DMS53 (cell line): Measurements from ENCODE around the gene NUTF2.
"Not testable (repeated sequence)": the region's sequence is repeated elsewhere in the genome, so short reads cannot be mapped to it uniquely, and the experiment has no call there.

ENCODE experiments used
- DNase-seq: peaks from one replicate; lab custom pipeline; 2025; lab: John Stamatoyannopoulos, UW

NUTF2 gene

DNA sequence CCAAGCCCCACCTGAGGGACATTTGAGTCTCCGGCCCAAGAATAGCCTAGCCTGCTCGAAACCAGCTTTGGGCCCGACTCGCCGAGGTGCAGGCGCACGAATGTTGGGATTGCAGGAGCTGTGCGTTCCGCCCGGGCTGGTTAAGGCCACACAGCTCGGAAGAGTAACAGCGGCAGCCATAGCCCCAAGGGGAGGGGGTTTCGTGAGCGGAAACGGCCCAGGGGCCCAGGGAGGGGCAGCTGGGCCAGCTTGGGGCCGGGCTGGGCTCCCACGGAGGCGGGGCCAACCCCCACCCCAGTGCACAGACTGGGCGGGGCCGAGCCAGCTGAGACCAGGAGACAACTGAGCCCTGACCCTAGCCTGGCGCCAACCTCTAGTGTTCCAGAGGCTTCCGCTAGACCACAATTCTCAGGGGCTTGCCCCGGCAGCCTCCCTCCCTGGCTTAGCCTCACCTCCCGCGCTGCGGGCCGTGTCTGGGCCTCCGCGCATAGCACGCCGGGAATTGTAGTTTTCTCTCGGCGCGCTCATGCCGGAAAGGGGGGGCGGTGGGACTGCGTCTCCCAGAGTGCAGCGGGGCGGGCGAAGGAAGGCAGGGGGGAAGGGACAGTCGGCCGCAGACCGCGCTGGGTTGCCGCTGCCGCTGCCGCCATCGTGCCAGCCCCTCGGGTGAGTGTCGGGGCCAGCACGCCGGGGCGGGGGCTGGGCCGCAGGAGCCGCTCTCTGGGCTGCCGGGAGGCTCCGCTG is at the start of gene NUTF2:
Gene NUTF2, plus strand, starts transcription at position 614 of the 744 bp plus-strand sequence. CDS start 18,198 bp downstream, outside the sequence.
- DNase-seq: peak; percentile 96

DNA sequence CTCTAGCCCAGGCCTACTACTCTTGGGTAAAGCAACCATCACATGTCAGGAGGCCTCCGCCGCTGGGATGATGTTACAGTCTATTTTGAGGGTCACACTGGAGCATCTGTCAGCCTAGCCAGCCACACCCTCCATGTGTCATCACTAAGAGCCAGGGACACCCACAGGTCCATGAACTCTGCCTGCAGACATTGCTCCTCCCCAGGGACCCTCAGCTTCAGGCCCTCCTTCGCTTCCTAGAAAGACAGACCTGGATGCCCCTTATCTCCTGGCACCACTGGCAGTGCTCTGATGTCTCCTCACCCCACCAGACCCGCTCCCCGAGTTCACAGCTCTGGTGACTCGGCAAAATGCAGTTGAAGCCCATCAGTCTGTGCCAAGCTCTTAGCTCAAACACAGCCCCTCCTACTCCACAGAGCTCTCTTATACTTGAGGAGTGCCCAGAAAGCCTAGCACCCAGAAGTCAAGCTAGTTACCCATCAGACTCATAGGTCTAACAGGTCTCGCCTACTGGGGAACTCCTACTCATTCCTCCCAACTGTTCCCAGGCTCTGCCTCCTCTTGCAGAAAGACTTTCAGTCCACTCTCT is 46.3 kb upstream of the NUTF2 start:
- no peak for DNase-seq

DNA sequence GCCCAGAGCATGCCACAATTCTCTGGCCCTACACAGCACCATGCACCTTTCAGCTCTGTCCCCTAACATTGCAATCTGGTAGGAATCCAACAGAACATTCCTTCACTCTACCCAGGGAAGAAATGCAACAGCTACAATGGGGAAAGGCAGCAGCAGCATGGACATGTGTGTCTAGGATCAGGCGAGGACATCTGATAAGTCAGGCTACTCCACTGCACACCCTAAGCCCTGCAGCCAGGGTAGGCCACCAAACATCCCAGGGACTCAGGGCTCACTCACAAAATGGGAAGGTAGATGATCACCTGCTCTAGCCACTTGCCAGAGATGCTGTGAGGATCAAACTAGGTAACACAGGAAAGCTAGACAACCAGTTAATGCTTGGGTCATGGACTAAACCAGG is 45.5 kb upstream of the NUTF2 start:
- DNase-seq: no peak

DNA sequence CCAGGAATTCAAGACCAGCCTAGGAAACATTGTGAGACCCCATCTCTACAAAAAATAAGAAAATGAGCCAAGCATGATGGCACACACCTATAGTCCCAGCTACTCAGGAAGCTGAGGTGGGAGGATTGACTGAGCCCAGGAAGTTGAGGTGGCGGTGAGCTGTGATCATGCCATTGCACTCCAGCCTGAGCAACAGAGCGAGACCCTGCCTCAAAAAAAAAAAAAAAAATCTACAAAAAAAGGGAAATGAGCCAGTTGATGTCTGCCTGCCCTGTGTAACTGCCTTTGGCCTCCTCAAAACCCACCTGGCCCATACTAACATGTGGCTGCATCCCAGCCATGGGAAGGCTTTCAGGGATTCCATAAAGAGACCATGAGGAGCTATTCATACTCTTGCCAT is 44.9 kb upstream of the NUTF2 start:
- DNase-seq: no peak

DNA sequence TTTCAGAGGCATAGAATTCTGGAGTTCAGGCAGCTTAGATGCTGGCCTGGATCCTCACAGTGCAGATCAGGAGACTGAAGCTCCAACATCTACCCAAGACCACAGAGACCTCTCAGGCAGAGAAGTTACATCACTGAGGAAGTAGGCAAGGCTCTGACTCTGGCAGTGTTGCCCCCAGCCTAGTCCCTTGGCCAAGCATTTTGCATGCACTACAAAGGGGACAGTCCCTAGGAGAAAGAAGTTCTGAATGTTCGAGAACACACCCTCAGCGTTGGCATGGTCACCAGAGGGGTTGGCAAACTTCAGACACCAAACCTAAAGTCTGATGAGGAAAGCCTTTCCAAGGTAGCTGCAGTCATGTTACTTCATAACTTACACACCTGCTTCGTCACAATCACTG is 42.8 kb upstream of the NUTF2 start:
- DNase-seq: no peak

DNA sequence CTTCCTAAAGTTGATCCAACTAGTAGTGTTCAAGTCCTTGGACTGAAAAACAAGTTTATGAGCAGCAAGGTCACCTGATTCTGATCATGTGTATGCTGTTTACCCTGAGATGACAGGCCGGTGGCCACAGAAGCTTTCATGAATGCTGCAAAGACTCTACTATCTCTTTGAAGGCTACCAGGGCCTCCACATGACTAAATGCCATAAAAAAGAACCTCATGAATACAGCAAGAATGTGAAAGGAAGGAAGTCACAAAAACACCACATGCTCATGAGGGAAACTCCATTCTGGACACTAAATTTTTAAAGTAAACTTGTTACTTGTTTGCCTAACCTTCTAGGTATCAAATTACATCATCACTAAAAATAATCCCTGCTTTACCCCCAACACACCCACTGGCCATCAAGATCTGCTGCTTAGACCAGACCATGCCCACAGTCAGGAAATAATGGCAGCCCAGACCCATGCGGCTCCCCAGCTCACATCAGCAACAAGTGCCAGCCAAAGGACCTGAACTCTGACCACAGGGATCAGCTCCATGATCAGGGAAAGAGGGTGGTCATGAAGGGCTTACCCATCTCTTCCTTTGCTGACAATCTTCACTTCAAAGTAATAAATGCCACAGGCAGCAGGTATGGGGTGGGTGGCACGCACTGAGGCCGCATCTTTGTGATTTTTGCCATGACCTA is 41.7 kb upstream of the NUTF2 start:
- DNase-seq: no peak

DNA sequence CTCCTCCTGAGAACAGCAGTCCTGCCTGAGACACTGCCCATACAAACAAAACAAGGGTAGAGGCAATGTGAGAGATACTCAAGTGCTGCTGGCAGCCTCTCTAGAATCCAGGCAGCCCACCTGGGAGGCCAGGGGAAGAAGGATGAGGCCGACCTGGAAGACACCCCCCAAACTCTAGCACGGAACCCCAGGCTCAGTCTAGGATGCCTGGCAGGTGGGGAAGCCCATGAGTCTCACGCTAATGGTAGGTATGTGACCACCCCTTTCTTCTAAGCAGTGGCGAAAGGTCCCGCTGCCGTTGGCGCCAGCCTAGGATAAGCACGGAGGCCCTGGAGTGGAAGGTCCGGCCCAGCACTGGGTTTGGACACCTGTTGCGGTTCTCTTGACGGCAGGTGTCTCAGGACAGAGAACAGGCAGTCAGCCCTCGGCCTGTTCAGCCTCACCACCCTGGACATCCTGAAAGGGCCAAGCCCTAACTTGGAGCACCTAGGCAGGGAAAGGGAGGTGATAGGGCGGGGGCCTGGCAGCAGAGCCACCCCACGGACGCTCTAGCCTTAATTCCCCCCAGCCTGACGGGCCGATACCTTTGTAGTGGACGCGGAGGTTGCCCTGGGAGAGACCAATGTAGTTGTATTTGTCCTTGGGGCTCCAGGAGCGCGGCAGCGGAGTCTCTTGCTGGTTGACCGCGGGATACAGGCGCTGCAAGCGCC is 40.9 kb upstream of the NUTF2 start:
- peak; percentile 65 for DNase-seq

DNA sequence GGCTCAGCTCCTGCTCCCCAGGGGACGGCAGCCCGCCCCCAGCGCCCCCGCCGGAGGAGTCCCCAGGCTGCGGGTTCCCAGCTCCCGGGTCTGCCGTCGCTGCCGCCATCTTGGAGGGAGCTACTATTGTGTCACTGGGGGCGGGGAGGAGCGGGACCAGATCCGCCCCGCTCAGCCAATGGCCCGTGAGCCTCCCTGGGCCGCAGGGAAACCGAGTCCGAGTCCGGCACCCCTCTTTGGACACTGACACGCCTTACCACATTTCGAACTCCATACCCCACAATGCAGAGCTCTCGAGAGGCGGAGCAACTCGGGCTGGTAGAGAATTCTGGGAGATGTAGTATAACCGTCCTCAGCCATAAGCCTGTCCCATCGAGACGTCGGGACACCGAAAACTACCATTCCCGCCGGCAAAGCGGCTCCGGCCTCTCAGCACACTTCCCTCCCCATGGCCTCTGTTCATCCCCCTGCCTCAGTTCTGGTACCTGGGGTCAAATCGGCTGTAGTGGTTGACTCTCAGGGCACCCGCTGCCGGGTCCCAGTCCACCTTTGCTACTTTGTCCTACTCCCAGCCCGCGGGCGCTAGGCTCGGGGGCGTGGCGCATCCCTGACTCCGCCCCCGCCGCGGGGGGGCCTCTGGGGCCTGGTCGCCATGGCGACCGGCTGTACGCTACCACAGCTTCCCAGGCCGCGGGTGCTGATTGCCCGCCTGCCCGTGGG is 40.1 kb upstream of the NUTF2 start, which contains the start of the genes RANBP10 and TSNAXIP1:
Gene RANBP10, minus strand, starts transcription at position 133 of the 720 bp plus-strand sequence. Its CDS starts 24 bp downstream, at position 109.
Gene TSNAXIP1, plus strand, starts transcription at position 462 of the 720 bp plus-strand sequence. CDS start 261 bp downstream, outside the sequence.
- peak; percentile 98 for DNase-seq

DNA sequence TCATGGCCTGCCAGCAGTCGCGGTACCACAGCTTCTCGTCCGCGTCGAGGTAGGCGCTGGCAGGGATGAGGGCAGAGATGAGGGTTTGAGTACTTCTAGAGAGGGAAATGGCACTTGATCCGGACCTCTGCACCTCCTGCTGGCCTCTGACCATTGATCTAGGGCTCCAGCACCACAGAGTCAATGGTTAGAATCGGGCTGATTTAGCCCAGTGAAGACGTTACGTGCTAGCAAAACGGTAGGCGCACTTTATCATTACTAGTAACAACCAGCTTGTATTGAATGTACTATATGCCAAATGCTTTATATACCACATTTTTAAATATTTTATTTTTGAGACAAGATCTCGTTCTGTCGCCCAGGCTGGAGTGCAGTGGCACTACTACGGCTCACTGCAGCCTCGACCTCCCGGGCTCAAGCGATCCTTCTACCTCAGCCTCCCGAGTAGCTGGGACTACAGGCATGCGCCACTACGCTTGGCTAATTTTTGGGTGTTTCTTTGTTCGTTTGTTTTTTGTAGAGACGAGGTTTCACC is 39.5 kb upstream of the NUTF2 start:
- DNase-seq: no peak

DNA sequence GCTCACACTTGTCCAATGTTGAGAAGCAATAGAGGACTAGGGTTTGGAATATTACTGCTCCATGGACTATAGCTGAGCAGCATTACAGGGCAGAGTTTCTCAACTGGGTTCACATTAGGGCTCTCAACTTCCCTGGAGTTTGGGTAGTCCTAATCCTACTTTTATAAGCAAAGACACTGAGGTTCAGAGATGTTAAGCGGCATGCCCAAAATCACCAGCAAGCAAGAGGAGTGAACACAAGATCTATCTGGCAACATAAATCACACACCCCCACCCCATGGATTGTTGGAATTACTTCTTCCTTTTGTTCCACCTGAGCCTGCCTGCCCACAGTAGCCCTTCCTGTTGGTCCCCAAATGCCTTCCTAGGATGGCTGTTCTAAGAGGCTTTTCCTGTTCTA is 34.8 kb upstream of the NUTF2 start:
- no peak for DNase-seq

DNA sequence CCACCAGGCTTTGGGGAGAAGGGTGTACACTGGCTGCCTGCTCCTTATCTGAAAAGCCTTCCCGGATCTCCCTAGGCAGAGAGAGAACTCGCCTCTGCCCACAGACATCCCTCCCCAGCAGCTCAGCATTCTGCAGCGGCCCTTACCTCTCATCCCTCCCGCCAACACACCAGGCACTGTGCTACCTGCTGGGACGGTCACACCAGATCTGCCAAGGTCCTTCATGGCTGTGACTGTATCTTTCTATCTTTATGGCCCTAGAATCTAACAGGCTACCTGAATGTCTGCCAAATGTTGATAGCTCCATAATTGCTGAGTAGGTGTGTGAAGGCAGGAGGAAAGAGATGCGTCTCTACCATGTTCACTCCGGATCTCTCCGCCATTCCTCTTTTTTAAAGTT is 32.2 kb upstream of the NUTF2 start:
- no peak for DNase-seq

DNA sequence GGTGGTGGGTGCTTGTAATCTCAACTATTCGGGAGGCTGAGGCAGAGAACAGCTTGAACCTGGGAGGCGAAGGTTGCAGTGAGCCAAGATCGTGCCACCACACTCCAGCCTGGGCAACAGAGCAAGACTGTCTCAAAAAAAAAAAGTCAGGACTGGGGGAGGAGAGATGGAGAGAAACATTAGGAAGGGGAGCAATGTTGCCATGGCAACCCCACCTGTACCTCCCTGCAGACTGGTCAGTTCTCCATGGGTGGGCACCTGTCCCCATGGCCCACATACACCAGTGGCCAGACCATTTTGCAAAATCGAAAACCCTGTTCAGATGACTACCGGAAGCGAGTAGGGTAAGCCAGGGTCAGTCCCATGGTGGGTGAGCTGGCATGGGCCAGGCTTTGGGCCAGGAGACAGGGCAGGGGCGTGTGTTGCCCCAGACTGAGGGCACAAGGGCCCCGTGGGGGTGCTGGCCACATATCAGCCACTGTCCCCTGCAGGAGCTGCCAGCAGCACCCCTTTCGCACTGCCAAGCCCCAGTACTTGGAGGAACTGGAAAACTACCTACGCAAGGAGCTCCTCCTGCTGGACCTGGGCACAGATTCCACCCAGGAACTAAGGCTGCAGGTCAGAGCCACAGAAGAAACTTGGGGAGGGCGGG is 26.0 kb upstream of the NUTF2 start:
- no peak for DNase-seq

DNA sequence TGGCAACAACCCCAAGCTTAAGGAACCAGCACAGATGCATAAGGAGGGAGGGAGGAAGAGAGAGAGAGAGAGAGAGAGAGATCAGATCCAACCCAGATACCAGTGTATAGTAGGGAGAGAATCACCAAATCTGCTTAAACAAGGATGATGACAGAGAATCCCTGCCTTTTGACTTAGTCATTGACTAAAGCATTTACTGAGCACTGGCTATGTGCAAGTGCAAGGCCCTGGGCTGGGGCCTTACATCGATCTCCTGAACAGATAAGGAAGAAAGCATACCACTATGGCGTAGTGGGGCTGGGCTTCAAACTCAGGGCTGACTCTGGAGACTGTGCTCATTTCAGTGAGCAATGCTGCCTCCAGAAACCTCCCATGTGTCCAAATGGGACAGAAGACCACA is 24.2 kb upstream of the NUTF2 start:
- DNase-seq: no peak

DNA sequence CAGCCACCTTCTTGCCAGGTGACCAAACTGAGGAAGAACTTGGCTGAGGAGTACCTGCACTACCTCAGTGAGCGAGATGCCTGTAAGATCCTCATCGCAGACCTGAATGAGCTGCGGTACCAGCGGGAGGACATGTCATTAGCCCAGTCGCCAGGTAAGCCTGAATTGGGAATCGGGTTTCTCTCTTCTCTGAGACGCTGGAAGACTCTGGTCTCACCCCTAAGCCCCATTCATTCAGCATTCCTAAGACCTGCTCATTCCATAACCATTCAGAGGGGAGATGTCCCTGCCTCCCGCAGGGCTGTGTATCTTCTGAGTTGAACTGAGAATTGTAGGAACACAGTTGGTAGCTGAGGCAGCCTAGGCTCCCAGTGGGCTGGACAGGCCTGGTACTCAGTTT is 21.6 kb upstream of the NUTF2 start:
- DNase-seq: no peak

DNA sequence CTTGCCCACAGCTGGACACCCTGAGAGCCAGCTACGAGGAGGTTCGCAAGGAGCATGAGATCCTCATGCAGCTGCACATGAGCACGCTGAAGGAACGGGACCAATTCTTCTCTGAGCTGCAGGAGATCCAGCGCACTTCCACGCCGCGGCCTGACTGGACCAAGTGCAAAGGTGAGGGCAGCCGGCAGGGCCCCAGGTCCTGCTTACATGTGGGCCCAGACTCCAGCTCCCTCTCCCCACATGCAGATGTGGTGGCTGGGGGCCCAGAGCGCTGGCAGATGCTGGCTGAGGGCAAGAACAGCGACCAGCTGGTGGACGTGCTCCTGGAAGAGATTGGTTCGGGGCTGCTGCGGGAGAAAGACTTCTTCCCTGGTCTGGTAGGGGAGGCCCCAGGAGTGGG is 20.8 kb upstream of the NUTF2 start:
- DNase-seq: no peak

DNA sequence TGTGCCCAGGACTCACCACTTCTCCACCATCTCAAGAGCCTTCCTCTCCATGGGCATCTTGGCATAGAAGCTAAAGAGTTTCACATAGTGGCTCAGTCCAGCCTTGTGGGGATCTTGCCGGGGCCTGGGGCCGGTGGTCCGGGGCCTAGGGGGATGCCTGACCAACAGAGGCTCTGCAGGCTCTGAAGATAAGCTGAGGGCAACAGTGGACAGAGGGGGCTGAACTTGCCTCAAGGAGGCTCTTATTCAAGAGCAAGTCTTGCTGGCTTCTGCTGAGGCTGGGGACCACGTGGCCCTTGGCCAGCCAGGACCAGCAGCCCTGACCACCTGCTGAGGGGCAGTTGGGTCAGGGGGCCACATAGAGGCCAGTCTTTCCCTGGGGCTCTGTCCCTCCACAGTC is 18.1 kb upstream of the NUTF2 start:
- no peak for DNase-seq

DNA sequence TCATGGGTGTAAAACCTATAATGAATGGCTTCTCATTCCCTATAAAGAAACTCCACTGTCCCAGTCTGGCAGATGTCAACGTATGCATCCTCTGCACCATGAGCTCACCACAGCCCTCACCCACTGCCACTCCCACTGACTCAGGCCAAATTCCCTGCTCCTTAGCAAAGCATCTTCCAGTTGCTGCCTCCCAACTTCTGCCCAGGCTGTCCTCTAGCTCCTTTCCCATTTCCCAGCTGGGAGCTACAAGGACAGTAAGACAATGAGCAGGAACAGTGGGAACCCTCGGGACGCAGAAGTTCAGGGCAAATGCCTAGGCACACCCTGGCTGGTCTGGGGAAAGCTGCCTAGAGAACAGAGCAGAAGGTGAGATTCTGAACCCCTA is 13.7 kb upstream of the NUTF2 start:
- DNase-seq: peak; percentile 28

DNA sequence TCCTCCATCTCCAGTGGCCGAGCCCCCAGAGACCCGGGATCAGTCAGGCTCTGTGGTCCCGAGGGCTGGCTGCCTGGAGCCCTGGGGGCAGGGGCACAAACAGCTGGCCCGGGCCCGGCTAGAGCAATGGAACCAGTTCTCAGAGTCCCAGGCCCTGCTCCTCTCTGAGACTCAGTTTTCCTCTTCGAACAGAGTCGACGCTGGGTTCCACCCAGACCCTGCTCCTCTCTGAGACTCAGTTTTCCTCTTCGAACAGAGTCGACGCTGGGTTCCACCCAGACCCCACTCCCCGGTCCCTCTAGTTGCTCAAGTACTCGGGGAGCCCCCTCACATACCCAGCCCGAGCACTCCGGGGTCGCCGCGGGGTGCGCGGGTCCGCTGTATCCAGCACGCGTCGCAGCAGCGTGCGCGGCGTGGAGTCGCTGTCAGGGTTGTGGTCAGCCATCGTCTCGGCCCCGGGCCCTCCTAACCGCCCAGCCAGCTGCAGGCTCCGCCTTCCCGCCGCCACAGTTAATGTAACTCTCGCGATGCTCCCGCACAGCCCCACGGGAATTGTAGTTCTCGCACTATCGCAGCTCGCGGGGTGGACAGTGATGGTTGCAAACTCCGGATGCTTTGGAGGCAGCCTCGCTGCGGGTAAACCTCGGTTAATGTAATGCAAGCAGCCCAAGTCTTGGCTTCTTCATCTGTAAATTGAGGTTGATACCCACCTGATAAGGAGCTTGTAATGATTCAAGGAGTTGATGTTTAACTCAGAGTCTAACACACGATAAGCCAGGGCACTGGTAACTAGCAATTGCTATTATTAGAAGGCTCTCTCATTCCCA is 13.1 kb upstream of the NUTF2 start:
- DNase-seq: peak; percentile 91

DNA sequence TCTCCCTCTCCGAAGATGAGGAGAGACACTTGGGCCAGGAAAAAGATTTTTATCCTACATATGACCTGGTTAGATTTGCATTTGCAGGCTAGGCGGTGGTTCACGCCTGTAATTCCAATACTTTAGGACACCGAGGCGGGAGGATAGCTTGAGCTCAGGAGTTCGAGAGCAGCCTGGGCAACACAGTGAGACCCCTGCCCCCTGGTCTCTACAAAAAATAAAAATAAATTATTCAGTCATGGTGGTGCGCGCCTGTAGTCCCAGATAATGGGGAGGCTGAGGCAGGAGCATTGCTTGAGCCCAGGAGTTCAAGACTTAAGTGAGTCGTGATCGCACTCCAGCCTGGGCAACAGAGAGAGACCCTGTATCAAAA is 12.5 kb upstream of the NUTF2 start:
- no peak for DNase-seq

DNA sequence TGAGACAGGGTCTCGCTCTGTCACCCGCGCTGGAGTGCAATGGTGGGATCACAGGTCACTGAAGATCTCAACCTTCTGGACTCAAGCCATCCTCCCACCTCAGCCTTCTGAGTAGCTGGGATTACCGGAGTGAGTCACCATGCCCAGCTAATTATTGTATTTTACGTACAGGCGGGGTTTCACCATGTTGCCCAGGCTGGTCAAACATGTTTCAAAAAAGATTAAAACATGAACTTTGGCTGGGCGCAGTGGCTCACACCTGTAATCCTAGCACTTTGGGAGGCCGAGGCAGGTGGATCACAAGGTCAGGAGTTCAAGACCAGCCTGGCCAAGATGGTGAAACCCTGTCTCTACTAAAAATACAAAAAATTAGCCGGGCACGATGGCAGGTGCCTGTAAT is 9.5 kb upstream of the NUTF2 start:
- DNase-seq: not testable (repeated sequence)
